Duodenal mucosa (tissue), 2 donors: ENCODE measurements around the gene NUSAP1.
A peak's percentile ranks its signal among the peaks of the same experiment; 100 is the strongest.
"Not testable (repeated sequence)": the region's sequence is repeated elsewhere in the genome, so short reads cannot be mapped to it uniquely, and the experiment has no call there.

Experiments
- H3K27ac ChIP-seq: one replicate; pipeline ENCODE4 v1.7.0; 2013; ENCODE audit warnings: low read depth, low read length
- H3K27me3 ChIP-seq, 2 donors: one replicate each; pipeline ENCODE4 v1.7.0; 2013; ENCODE audit warnings: low read length in 2 of 2, control low read depth in 1 of 2; ENCODE audit not compliant: insufficient read depth in 2 of 2, control insufficient read depth in 1 of 2
- H3K36me3 ChIP-seq, 2 donors: one replicate each; pipeline ENCODE4 v1.7.0; 2013; ENCODE audit warnings: low read length in 2 of 2, control low read depth in 1 of 2; ENCODE audit not compliant: insufficient read depth in 2 of 2, control insufficient read depth in 1 of 2
- H3K4me1 ChIP-seq, 2 donors: one replicate each; pipeline ENCODE4 v1.7.0; 2013; ENCODE audit warnings: low read length in 2 of 2, control low read depth in 1 of 2; ENCODE audit not compliant: insufficient read depth in 2 of 2, control insufficient read depth in 1 of 2
- H3K4me3 ChIP-seq, 2 donors: one replicate each; pipeline ENCODE4 v1.7.0; 2013; ENCODE audit warnings: low read length in 2 of 2, low read depth in 1 of 2
- H3K9ac ChIP-seq, 2 donors: one replicate each; pipeline ENCODE4 v1.7.0; 2013; ENCODE audit warnings: low read length in 2 of 2, low read depth in 1 of 2
- H3K9me3 ChIP-seq, 2 donors: one replicate each; pipeline ENCODE4 v1.7.0; 2013; ENCODE audit warnings: low read length in 2 of 2, control low read depth in 1 of 2; ENCODE audit not compliant: control insufficient read depth in 1 of 2

The NUSAP1 gene

GRCh38 chr15:41425907-41426306, 93.2 kb downstream of the NUSAP1 start:
- H3K9me3 ChIP-seq, H3K36me3 ChIP-seq, H3K4me3 ChIP-seq, H3K9ac ChIP-seq, H3K27me3 ChIP-seq, H3K27ac ChIP-seq: not testable (repeated sequence)
- H3K4me1 ChIP-seq: peaks cover 8 to 11% of the 10 kb centered on the region in 2 donors

DNA sequence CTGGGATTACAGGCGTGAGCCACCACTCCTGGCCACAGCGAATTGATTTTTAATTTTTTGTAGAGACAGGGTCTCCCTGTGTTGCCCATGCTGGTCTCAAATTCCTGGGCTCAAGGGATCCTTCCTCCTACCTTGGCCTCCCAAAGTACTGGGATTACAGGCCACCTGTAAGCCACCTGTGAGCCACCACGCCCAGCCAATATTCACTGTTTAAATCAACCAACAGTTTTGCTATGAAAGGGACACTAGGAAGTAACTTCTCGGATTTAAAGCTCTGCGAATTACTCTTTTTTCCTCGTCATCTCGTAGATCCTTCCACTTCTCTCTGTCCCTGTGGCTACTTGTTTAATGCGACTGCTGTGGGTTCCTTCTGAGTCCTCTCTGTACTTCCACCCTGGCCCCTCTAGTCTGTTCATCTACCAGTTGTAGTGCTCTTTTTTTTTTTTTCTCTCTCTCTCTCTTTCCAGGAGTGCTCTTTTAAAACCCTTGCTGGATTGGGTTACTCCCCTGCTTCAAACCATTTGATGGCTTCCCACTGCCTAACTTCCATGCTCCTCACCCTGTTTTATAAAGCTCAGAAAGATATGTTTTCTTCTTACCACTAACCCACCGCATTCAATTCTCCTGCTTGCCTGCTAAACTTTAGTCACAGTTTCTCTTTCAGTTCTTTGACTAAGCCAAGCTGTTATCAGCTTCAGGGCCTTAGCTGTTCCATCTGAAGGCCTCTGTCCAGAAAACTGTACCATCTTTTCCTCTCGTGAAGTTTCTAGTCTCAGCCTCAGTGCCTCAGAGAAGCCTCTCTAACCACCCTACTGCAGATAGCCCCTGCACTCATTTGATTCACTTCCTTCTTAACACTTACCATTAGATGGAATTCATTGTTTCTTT, 96.6 kb downstream of the NUSAP1 start:
- peak overlapping the region; percentile 16 to 37 for H3K4me3 ChIP-seq
- H3K9me3 ChIP-seq: no peaks in the 10 kb centered on the region
- peaks cover 7 to 8% of the 10 kb centered on the region in 2 donors for H3K4me1 ChIP-seq
- no peaks in the 10 kb centered on the region for H3K27me3 ChIP-seq
- peak overlapping the region; percentile 33 to 52 for H3K9ac ChIP-seq
- H3K36me3 ChIP-seq: no peaks in the 10 kb centered on the region
- peak overlapping the region; percentile 5 for H3K27ac ChIP-seq
